HG02973 (cell line): ENCODE data around the gene NPHP3.

Experiments used
- ATAC-seq: cut with Tn5 transposase; IDR thresholded peaks from one replicate; pipeline ENCODE4 v1.9.1; 2021; ENCODE audit warnings: moderate library complexity; ENCODE audit not compliant: unreplicated experiment

Gene NPHP3

GRCh38 chr3:132694991-132695390, 27.2 kb downstream of the NPHP3 start:
- ATAC-seq: no peak

DNA sequence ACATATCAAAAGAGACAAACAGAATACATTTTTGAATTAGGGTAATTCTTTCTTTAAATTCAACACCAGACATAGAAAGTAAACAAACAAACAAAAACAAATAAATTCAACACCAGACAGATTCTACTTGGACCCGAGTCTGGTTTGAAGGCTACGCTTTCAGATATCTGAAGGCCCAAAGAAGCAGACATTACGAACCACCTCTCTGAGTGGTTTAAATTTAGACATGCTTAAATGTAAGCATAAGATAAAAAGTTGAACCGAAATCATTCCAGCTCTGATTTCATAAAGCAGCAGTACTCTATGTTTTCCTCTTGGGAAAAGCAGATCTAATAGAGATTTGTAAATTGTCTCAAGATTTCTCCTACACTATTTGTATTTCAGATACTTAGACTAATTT, 32.2 kb downstream of the NPHP3 start:
- no peak for ATAC-seq

DNA sequence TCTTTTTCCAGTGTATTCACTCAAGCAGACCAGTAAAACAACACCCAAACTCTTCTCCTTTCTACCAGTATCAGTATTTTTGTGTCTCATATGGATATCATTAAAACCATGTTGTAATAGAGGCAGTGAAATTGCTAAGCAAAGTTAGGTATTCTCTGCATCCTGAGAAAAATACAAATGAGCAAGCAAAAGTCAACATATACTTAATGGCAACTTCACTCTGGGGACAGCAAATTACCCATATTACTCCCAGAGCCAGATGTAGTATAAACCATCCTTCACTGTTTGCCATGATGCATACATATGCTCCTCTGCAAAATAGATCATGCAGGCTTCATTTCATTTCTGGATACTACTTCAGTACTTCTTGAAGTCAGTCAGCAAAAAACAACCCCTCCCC, 40.0 kb downstream of the NPHP3 start:
- no peak for ATAC-seq

GRCh38 chr3:132681421-132681820, 40.8 kb downstream of the NPHP3 start:
- ATAC-seq: no peak

DNA sequence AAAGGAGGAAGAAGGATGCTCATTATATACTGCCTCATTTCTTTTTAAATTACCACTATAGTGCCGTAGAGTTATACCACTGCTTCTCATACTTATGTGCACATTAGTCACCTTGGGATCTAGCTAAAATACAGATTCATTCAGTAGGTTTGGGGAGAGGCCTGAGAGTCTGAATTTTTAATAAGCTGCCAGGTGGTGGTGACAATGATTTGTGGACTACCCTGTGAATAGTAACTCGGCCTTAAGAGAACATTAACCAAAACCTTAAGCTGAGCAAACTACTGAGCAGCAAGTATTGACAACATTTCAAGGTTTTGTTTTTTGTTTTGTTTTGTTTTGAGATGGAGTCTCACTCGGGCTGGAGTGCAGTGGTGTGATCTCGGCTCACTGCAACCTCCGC, 42.3 kb downstream of the NPHP3 start:
- ATAC-seq: no peak

- no peak for ATAC-seq
Measured at GRCh38 chr3:132675408-132675807, 46.8 kb downstream of the NPHP3 start.

DNA sequence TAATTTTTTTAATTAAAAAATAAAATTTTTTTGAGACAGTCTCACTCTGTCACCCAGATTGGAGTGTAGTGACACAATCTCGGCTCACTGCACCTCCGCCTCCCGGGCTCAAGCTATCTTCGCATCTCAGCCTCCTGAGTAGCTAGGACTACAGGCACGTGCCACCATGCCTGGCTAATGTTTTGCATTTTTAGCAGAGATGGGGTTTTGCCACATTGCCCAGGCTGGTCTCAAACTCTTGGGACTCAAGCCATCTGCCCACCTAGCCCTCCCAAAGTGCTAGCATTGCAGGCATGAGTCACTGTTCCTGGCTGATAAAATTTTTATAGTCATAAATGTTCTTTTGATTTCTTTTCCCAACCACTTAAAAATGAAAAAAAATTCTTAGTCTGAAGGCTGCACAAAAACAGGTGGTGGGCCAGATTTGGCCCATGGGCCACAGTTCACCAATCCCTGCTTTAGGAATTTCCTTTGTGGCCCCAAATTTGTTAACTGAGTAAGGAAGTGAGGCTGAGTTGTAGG, 52.9 kb downstream of the NPHP3 start:
- no peak for ATAC-seq

GRCh38 chr3:132665230-132665745, 56.9 kb downstream of the NPHP3 start:
- ATAC-seq: no peak

DNA sequence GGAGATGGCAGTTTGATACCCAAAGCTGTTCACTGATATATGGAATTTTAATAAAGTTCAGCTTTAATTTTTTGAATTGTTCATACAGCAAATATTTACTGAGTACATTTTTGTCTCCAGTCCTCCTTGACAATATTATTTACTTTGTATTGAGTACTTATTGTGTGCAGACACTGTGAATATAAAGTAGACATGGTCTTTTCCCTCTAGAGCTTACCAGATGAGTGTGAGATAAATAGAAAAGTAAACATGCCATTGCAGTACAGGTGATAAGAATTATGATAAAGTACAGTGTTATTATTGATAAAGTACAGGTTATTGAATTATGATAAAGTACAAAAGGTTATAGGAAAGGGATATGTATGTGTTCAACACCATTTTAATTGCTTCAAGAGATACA, 60.0 kb downstream of the NPHP3 start:
- no peak for ATAC-seq

GRCh38 chr3:132661101-132661500, 61.1 kb downstream of the NPHP3 start:
- no peak for ATAC-seq

- ATAC-seq: peak; percentile 5
Measured at GRCh38 chr3:132660811-132661070, 61.5 kb downstream of the NPHP3 start.

- ATAC-seq: peak; percentile 56
Measured at GRCh38 chr3:132660052-132660810, 62.0 kb downstream of the NPHP3 start, which contains the start of gene UBA5. Gene UBA5, plus strand, starts transcription at chr3:132660329. Its CDS starts 209 bp downstream, at chr3:132660538.

DNA sequence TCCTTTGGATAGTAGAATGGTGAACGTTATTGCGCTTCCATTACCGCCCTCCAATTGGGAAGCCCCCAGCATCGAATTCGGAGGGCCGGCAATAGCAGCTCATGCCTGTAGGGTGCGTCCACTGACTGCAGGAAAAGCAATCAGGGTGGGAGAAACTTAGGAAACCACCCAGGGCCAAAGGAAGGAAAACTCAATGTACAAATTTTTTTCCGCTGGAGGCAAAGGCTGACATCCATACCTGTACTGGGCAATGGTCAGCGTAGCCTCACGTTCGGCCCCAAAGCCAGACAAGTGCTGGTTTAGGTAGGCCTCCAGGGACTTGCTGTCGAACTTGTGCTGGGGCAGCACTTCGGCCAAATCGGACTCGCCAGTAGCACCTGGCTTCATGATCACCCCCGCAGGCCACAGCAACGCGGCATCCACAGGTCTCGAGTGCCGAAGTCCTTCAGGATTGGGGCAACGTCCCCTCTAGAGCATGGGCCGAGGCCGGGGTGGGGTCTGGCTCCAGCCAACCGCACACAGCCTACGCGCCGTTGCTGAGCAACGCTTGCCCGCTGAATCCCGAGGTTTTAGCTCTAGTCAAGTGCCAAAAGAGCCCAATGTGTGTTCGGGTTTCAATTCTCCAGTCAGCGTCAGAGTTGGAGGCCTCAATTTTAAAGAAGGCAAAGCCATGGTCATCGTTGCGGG, 62.7 kb downstream of the NPHP3 start, which contains the start of gene ACAD11:
Gene ACAD11 (minus strand): TSS at position 445 of the 687 bp plus-strand sequence. CDS start 58 bp downstream, at position 387.
- ATAC-seq: peak; percentile 58

- ATAC-seq: no peak
Measured at GRCh38 chr3:132659000-132659364, 63.2 kb downstream of the NPHP3 start.

GRCh38 chr3:132657869-132658747, 64.1 kb downstream of the NPHP3 start:
- no peak for ATAC-seq

DNA sequence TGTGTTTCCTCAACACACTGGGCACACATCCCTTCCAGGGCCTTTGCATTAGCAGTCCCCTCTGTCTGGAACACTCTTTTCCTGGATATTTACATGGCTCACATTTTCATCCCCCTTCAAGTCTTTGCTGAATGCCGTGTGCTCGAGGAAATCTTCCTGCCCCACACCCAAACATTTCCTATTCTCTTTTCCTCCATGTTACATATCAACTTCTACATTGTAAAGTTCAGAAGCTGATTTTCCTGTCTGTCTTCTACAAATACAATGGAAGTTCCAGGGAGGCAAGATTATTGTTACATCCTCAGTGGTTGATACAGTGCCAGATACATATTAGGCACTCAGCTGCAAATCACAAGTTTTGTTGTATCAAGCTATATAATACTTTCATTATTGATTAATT, 66.7 kb downstream of the NPHP3 start:
- ATAC-seq: no peak

- no peak for ATAC-seq
Measured at GRCh38 chr3:132654721-132655120, 67.5 kb downstream of the NPHP3 start.

GRCh38 chr3:132654190-132654589, 68.0 kb downstream of the NPHP3 start:
- no peak for ATAC-seq

DNA sequence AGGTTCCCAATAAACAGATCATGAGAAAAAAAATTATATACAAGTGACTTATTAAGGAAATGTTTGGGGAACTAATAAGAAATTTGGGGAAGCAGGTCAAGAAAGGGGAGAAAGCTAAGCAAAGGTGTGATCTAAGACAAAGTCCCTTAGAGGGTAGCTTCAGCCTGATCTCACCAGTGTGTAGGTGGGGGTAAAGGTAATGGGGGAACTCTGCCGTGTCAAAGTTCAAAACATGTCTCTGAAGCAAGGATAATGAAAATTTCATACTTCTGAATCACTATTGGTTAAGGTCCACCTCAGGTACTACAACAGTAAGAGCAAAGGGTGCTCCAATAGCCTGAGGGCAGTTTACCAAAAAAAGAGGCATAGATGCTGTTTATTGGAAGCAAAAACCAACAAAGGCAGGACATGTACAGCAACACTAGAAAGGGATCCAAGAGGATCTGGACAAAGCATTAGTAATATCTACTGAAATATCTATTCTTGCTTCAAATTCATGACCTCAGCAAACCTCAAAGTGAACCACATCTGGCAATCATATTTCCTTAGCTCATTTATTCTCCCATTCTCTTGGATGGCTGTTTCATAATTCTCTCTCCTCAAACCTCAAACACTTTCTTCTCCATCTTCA, 69.5 kb downstream of the NPHP3 start:
- no peak for ATAC-seq

DNA sequence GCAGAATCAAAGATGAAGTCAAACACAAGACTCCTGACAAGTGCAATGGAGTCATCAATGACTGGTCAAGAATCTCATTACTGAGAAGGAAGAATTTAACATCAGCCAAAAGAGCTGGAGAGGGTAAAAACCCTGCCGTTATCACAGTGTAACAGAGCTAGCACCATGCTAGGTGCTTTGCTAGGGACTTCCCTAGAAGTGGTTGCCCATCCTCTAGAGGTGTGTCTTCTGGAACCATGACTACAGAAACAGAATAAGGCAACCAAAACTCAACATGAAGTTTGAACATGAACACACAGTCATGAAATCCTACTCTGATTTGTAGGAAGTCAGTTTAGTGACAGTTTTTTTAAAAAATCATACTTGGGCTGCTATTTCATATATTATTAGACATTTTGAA, 72.1 kb downstream of the NPHP3 start:
- peak; percentile 58 for ATAC-seq

DNA sequence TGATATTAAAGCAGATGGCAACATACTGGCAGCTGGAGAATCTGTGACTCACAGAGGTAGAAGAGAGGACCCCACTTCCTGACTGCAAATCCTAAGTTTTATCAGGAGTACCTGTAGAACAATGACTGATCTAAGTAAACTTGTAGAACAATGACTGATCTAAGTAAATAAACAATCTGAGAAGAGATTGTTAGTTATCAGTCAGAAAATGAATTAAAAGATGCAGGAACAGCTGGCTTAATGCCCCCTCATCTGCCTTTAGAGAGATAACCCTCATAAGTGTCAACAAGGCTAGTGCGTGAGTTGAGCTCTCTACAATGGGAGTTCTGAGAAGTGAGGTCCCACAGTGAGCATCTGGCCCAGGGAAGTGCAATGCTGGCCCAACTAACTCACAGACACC, 77.2 kb downstream of the NPHP3 start:
- ATAC-seq: no peak
